Stimulated activated CD4-positive, alpha-beta T cell treated with anti-CD3 and anti-CD28 coated beads, TNF-alpha, amount 100 ng/mL, for 1 hour (primary cell): ENCODE data around the gene MYO1D.

ENCODE experiments used
- DNase-seq, 3 donors: peaks; one replicate each; pipeline ENCODE4 v3.0.0-alpha.2; 2020; ENCODE audit warnings: low read depth in 3 of 3, low spot score in 1 of 3

The MYO1D gene

GRCh38 chr17:32820440-32820839 is 56.5 kb downstream of the MYO1D start:
- no peak for DNase-seq

GRCh38 chr17:32819787-32820186 is 57.1 kb downstream of the MYO1D start:
- no peak for DNase-seq

GRCh38 chr17:32819035-32819434 is 57.9 kb downstream of the MYO1D start:
- no peak for DNase-seq

- DNase-seq = no peak
Measured at GRCh38 chr17:32815460-32815859, 61.5 kb downstream of the MYO1D start.

GRCh38 chr17:32814836-32815235 is 62.1 kb downstream of the MYO1D start:
- DNase-seq = no peak

GRCh38 chr17:32813021-32813420 is 63.9 kb downstream of the MYO1D start:
- DNase-seq = no peak

GRCh38 chr17:32810690-32811089 is 66.2 kb downstream of the MYO1D start:
- no peak for DNase-seq

GRCh38 chr17:32807577-32807976 is 69.3 kb downstream of the MYO1D start:
- DNase-seq = no peak

GRCh38 chr17:32806646-32807045 is 70.3 kb downstream of the MYO1D start:
- no peak for DNase-seq

GRCh38 chr17:32805029-32805976 is 71.6 kb downstream of the MYO1D start:
- DNase-seq = no peak

GRCh38 chr17:32803544-32803943 is 73.4 kb downstream of the MYO1D start:
- no peak for DNase-seq

- DNase-seq = no peak
Measured at GRCh38 chr17:32802306-32802705, 74.6 kb downstream of the MYO1D start.

- DNase-seq = no peak
Measured at GRCh38 chr17:32801641-32802040, 75.3 kb downstream of the MYO1D start.

- no peak for DNase-seq
Measured at GRCh38 chr17:32801193-32801592, 75.7 kb downstream of the MYO1D start.

- no peak for DNase-seq
Measured at GRCh38 chr17:32798938-32799337, 78.0 kb downstream of the MYO1D start.

GRCh38 chr17:32795339-32795979 is 81.5 kb downstream of the MYO1D start:
- DNase-seq = no peak

- no peak for DNase-seq
Measured at GRCh38 chr17:32794533-32795246, 82.2 kb downstream of the MYO1D start.

- DNase-seq = no peak
Measured at GRCh38 chr17:32793841-32794240, 83.1 kb downstream of the MYO1D start.

GRCh38 chr17:32792207-32792606 is 84.7 kb downstream of the MYO1D start:
- no peak for DNase-seq

GRCh38 chr17:32786169-32786568 is 90.8 kb downstream of the MYO1D start:
- DNase-seq = no peak

- no peak for DNase-seq
Measured at GRCh38 chr17:32784113-32784512, 92.8 kb downstream of the MYO1D start.

- DNase-seq = no peak
Measured at GRCh38 chr17:32783602-32784001, 93.3 kb downstream of the MYO1D start.
